OCI-LY3 (cell line): ENCODE results near the gene RELN.

ENCODE experiments used
- CTCF ChIP-seq: fragments of 200-600, 300-600 bp; sonication (generic); IDR thresholded peaks from 2 replicates; pipeline ENCODE4 v1.5.1; 2014; ENCODE audit warnings: antibody characterized with exemption, low read length, low read depth
- EZH2phosphoT487 ChIP-seq: fragments of 200-600 bp; shearing (Covaris generic); IDR thresholded peaks from 2 replicates; pipeline ENCODE4 v1.6.1; 2018; ENCODE audit warnings: antibody characterized with exemption, mixed run types, low read depth

DNA sequence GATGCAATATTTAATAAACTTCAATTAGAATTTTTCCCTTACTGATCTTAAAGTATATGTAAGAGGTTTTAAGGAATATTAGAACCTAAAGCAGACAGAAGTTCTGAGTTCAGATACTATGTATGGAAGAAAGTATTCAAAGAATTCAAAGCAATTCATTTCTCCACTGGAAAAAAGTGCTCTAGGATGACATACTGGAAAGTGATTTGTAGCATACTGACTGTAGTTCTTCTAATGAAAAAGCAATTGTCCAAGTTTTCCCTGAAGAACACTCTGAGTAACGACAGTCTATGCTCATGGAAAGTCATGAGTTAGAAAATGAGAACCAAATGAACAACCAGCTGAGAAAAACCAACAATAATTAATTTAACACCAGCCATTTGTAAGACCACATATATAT is 362.7 kb downstream of the RELN start:
- TF ChIP-seq CTCF (no peak), EZH2phosphoT487 (no peak)
